Body of pancreas (tissue), 4 donors: ENCODE results near the gene SKAP1. TPM values are rescaled to one million over a fixed set of nuclear protein-coding genes. Genes with fewer than 3 reads are reported as not detected.

ENCODE experiments used
- ATAC-seq: fragments of 150-250 bp; one replicate; pipeline ENCODE4 v1.9.1; 2016
- DNase-seq, 4 donors: peaks; one replicate each; pipeline ENCODE4 v3.0.0-alpha.2; 2019
- H3K27ac ChIP-seq, 4 donors: fragments of 200-600 bp; sonication (generic); 1 replicate in 3 of 4; 2 replicates in 1 of 4; pipeline versions ENCODE4 v1.5.1 to v1.6.1; 2016 to 2019; ENCODE audit warnings: mild to moderate bottlenecking in 1 of 4, mixed read lengths in 1 of 4, moderate library complexity in 1 of 4
- H3K27me3 ChIP-seq, 2 donors: fragments of 200-600 bp; sonication (generic); one replicate each; pipeline ENCODE4 v1.6.0; 2016; ENCODE audit warnings: mild to moderate bottlenecking in 1 of 2
- H3K36me3 ChIP-seq, 2 donors: fragments of 200-600 bp; sonication (generic); replicated peaks in 1 of 2; 2 replicates each; pipeline ENCODE4 v1.5.1; 2016; ENCODE audit warnings: low read depth in 2 of 2; ENCODE audit not compliant: insufficient read depth in 1 of 2
- H3K4me1 ChIP-seq: fragments of 200-600 bp; sonication (generic); one replicate; pipeline ENCODE4 v1.6.0; 2016
- H3K4me3 ChIP-seq, 2 donors: fragments of 200-600 bp; sonication (generic); 1 replicate in 1 of 2; 2 replicates in 1 of 2; pipeline ENCODE4 v1.5.1; 2016 to 2019
- H3K9me3 ChIP-seq, 3 donors: fragments of 200-600 bp; sonication (generic); 1 replicate in 2 of 3; 2 replicates in 1 of 3; pipeline ENCODE4 v1.5.1; 2016
- CTCF ChIP-seq, 7 experiments: fragments of 450-650 bp in 4 of 7; fragments of 200-600 bp in 3 of 7; sonication (generic) in 3 of 7; IDR thresholded peaks; one replicate each; pipeline ENCODE4 v1.5.1; 2016 to 2019; ENCODE audit warnings: antibody characterized with exemption in 7 of 7
- POLR2A ChIP-seq, 3 donors: fragments of 450-650 bp; IDR thresholded peaks; one replicate each; pipeline ENCODE4 v1.6.1; 2016; ENCODE audit warnings: antibody characterized with exemption in 3 of 3, mild to moderate bottlenecking in 2 of 3
- WGBS, 2 donors: methylation state at CpG; one replicate each; pipeline ENCODE4 v1.1.5; 2017; 5-methylcytosine and 5-hydroxymethylcytosine counted together
- intact Hi-C: fragments of 100-400 bp; cut with DNase I; formaldehyde crosslinking; loops from one replicate; pipeline ENCODE4 v1.15.1; 2023
- total RNA-seq, 2 donors: library from RNA; depleted of rRNA; stranded (reverse); fragments of >200 nt; gene quantifications; one replicate each; pipeline ENCODE4 v1.1.0, GENCODE V29; 2016

SKAP1 gene
- total RNA-seq, 2 donors from 2014 or later, result 0.78 to 4.0 TPM

DNA sequence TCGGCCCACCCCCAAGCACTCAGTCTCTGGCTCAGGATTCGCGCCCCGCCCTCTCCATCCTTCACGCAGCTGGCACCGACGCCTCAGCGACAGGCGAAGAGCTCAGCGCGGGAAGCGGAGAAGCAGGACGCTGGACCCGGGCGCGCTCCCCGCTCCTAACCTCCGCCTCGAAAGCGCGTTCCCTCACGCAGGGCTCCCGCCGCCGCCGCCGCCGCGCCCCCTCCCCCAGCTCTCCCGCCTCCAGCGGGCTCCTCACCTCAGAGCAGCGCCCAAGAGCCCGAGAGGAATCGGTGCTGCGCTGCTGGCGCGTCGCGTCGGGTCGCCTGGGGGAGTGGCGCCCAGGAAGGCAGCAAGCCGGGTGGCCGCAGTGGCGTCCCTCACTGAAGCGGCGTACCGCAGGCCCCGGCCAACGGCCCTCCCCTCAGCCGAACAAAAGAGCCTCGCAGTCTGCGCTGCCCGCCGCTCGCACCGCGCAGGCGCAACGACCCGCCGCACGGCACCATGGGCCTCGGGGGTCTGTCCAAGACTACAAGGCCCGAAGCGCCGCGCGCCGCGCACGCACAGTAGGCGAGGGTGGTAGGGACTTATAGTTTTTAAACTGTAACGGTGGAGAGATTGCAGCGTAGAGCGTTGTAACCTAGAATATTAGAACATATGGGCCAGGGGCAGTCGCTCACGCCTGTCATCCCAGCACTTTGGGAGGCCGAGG lies 328.8 kb downstream of the SKAP1 start, which contains the start of gene CBX1:
Gene CBX1 (minus strand): TSS at position 467 of the 709 bp plus-strand sequence. CDS start 24,474 bp downstream, outside the sequence.
- peak within 1 kb of the TSS; percentile 68 to 92 (median 74) for H3K27ac ChIP-seq
- ATAC-seq (peak; percentile 95), DNase-seq (peak; percentile 91 to 95 (median 94))
- no peaks in the 10 kb centered on the region for H3K27me3 ChIP-seq
- no peaks in the 10 kb centered on the region for H3K9me3 ChIP-seq
- intact Hi-C loops, result no loop called here
- H3K4me1 ChIP-seq, result peaks cover 13% of the 10 kb centered on the region
- H3K4me3 ChIP-seq, result peak within 1 kb of the TSS; percentile 58 to 96
- peak in 1 of 7 experiments; percentile 11 for TF ChIP-seq CTCF (IDR thresholded peaks at IDR 0.05)
- TF ChIP-seq POLR2A (IDR thresholded peaks at IDR 0.05), result peak; percentile 48 to 70 (median 62)
- WGBS, 2 donors, result 0 to 1% methylated on average over 18 to 78 of the region's 79 CpGs
- H3K36me3 ChIP-seq, result no peaks in the 10 kb centered on the region

GRCh38 chr17:48100591-48101011 lies 329.4 kb downstream of the SKAP1 start:
- peak; percentile 29 for ATAC-seq
- Histone ChIP-seq H3K27ac (peak overlapping the region; percentile 68 to 92 (median 74)), H3K9me3 (no peaks in the 10 kb centered on the region), H3K4me1 (peaks cover 13% of the 10 kb centered on the region), H3K27me3 (no peaks in the 10 kb centered on the region), H3K36me3 (no peaks in the 10 kb centered on the region), H3K4me3 (peak overlapping the region; percentile 58 to 96)
- intact Hi-C loops, result no loop called here
- WGBS, 2 donors, result 0% methylated on average over 22 to 23 of the region's 23 CpGs
- peak; percentile 55 to 63 (median 56) for DNase-seq
- TF ChIP-seq CTCF (IDR thresholded peaks at IDR 0.05) (no peak), POLR2A (IDR thresholded peaks at IDR 0.05) (no peak)

- intact Hi-C loops, result no loop called here
- ATAC-seq (no peak), DNase-seq (no peak)
- Histone ChIP-seq H3K27ac (peak overlapping the region in 3 of 4 donors; percentile 68 to 92 (median 80)), H3K36me3 (no peaks in the 10 kb centered on the region), H3K4me1 (peaks cover 13% of the 10 kb centered on the region), H3K4me3 (no peak overlapping the region), H3K27me3 (no peaks in the 10 kb centered on the region), H3K9me3 (no peaks in the 10 kb centered on the region)
- WGBS, 2 donors, result 36 to 38% methylated on average over 10 of the region's 10 CpGs
- TF ChIP-seq POLR2A (IDR thresholded peaks at IDR 0.05) (no peak), CTCF (IDR thresholded peaks at IDR 0.05) (no peak)
Observed at GRCh38 chr17:48100160-48100559, 329.9 kb downstream of the SKAP1 start.

- intact Hi-C loops, result no loop called here
- Histone ChIP-seq H3K4me1 (peaks cover 11% of the 10 kb centered on the region), H3K9me3 (no peaks in the 10 kb centered on the region), H3K36me3 (no peaks in the 10 kb centered on the region), H3K27ac (no peak overlapping the region), H3K27me3 (no peaks in the 10 kb centered on the region), H3K4me3 (no peak overlapping the region)
- no peak for ATAC-seq
- no peak for TF ChIP-seq POLR2A (IDR thresholded peaks at IDR 0.05)
- no peak for TF ChIP-seq CTCF (IDR thresholded peaks at IDR 0.05)
- DNase-seq, result no peak
- WGBS, 2 donors, result 79 to 98% methylated on average over 4 of the region's 4 CpGs
Observed at GRCh38 chr17:48095611-48096010, 334.4 kb downstream of the SKAP1 start.
